HG03521 (cell line): ENCODE measurements around the gene MAGI2.

Source experiments
- ATAC-seq: cut with Tn5 transposase; IDR thresholded peaks from one replicate; pipeline ENCODE4 v1.9.1; 2021; ENCODE audit warnings: mild to moderate bottlenecking, moderate library complexity; ENCODE audit not compliant: unreplicated experiment

Gene MAGI2

DNA sequence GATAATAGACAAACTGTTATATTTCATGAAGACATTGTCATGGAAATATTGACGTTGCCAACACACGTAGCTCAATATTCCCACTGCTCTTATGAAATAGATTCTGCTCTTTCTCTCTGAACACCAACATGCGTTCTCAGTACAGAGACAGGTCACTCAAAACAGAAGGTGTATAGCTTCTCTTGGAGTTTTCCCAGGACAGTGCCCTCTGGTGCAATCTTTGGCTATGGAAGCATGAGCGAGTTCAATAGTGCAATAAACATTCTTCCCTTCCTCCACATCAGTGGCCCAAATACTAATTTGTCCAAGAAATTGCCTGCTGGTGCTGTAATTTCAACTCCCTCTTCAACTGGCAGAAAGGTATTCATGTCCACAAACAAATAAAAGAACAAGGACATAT is 145.3 kb downstream of the MAGI2 start:
- ATAC-seq: no peak

DNA sequence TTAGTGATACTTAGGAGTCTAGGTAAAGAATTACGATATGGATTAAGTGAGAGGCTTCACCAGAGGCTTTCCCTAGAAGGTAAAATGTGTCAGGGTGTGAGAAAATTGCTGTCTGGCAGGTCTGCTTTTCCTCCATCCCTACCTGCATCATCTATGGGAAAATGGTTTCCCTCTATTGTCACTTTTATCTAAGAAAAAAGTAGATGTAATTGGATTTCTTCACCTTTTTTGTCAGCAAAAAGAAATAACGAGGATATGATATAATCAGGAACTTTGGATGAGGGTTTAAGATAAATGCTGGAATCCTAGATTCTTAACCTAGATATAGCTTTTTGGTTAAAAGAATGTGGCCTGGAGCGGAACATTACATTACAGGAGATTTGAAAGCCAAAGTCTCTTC is 146.1 kb downstream of the MAGI2 start:
- no peak for ATAC-seq

- ATAC-seq: no peak
These were observed 148.8 kb downstream of the MAGI2 start for GRCh38 chr7:79304711-79305110.

DNA sequence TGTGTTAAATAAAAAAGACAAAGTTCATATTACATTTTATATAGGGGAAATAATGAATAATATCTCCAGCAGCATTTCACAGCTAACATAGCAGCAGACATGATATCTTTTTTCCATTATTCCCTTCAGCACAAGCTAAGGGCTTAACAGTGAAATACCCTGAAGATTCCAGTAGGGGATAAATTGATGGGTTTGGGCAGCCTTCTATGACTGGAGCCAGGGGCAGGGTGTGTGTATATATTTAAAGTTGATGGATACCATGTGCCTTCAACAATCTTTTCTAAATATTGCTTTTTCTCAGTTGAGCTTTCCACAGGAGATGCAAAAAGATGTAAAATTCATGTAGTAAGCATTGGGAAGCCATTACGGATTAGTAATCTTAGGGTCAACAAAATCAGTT is 151.2 kb downstream of the MAGI2 start:
- ATAC-seq: no peak

GRCh38 chr7:79301419-79301818 is 152.0 kb downstream of the MAGI2 start:
- no peak for ATAC-seq

- no peak for ATAC-seq
These were observed 152.9 kb downstream of the MAGI2 start for GRCh38 chr7:79300573-79300972.

GRCh38 chr7:79298145-79298760 is 155.2 kb downstream of the MAGI2 start:
- no peak for ATAC-seq

DNA sequence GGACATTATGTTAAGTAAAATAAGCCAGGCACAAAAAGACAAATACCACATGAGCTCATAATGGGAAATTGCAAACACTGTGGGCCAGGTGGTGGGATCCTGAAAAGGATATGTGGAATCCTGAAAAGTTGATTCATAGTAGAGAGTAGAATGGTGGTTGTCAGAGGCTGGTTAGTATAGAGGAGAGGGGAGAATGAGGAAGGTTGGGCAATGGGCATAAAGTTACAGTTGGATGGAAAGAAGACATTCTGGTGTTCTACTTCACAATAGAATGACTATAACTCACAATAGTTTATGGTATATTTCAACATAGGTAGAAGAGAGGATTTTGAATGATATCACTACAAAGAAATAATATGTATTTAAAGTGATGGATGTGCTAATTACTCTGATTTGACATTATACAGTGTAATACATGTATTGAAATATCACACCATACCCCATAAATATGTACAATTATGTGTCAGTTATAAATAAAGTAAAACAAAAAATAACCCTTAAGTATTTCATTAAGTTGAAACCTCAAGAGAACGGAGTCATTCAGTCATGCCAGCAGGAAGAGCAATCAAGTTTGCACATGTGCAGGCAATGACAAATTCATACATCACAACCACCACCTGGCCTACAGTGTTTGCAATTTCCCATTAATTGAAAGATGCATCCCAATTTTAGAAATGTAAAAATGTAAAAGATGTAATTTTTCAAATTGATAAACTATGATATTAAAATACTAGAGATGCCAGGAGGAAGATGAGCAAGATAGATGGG is 156.7 kb downstream of the MAGI2 start:
- ATAC-seq: no peak

DNA sequence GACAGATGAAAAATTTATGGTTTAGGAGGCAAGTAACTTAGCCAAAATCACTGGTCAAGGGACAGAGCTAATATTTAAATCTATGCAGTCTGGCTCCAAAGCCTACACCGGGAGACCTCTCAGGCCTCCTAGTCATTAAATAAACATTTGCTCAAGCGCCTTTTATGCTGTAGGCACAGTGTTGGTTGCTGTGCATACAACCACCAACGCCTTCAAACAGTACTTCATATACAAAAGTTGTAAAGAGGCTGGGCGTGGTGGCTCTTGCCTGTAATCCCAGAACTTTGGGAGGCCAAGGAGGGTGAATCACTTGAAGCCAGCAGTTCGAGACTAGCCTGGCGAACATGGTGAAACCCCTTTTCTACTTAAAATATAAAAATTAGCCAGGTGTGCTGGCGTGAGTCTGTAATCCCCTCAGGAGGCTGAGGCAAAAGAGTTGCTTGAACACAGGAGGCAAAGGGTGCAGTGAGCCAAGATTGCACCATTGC is 159.8 kb downstream of the MAGI2 start:
- ATAC-seq: no peak

DNA sequence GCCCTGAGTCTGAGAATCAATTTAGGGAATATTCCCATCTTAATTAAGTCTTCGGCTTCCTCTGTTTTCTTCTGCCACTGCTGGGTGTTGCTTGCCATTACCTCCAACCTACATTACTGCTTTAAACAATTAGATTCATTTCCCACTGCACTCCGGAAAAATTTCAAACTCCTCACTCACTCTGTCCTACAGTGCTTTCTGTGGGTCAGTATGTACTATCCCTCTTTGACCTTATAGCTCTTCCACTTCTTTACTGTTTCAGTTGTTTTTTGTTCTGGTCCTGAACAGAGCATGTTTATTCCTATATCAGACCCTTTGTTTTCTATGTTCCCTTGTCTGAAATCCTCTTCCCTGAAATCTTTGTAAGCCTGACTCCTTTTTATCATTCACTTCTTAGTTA is 160.6 kb downstream of the MAGI2 start:
- no peak for ATAC-seq

DNA sequence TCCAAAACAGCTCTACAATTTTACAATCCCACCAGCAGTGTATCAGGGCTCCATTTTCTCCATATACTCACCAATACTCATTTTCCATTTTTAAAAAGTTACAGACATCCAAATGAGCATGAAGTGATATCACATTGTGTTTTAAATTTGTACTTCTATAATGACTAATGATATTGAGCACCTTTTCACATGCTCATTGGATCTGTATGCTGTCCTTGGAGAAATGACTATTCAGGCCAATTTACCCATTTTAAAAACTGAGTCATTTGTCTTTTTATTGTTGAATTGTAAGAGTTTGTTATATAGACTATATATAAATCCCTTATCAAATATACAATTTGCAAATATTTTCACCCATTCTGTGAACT is 162.0 kb downstream of the MAGI2 start:
- ATAC-seq: no peak

- ATAC-seq: no peak
These were observed 162.5 kb downstream of the MAGI2 start for GRCh38 chr7:79290841-79291497.

GRCh38 chr7:79290398-79290797 is 163.1 kb downstream of the MAGI2 start:
- ATAC-seq: no peak

DNA sequence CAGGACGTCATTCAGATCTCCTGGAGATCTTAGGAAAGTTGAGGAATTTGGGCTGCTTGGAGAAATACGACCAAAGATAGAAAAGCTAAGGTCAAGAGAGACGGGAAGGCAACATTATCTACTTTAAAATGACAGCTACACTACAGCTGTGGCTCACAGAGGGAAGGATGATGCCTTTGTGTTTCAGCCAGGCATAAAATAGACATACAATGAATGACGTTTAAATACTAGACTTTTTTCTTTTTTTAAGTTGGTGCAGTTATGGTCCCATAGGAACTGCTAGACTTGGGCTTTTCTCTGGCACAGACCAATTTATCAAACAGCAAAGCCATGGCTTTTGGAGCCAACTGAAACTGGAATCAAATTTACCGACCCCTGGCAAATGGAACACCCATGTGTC is 164.8 kb downstream of the MAGI2 start:
- ATAC-seq: no peak

- ATAC-seq: no peak
These were observed 165.5 kb downstream of the MAGI2 start for GRCh38 chr7:79287981-79288380.

DNA sequence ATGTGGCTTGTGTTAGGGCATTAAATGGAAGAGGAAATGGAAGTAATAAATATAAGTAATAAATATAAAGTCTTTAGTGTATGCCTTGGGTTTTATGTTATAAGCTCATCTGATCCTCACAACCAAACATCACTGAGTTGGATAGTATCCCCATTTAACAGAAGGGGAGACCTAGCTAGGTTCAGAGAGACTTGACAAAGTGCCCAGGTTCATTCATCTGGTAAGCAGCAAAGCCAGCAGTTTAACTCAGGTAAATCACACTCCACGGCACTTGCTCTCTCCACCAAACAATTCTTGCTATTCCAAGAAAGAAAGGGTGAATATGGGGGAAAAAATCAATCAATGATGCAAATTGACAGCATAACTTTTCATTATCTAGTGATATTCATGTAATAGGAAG is 167.3 kb downstream of the MAGI2 start:
- ATAC-seq: no peak

DNA sequence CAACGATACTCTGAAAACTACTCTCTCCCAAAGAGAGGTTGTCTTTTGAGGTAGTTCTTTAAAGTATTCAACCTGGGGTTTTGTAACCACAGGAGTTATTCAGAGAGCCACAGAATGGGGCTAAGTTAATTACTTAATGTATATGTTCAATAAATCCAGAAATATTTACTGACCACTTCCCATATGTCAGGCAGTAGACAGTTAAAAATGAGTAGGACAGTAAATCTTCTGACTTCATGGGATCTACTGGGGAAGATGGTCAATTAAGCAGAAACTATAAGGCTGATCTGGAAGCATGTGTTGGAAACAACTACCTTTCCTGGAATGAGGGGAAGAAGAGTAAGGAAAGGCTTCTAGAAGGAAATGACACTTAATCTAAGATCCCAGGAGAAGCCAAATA is 167.7 kb downstream of the MAGI2 start:
- no peak for ATAC-seq

- ATAC-seq: no peak
These were observed 169.3 kb downstream of the MAGI2 start for GRCh38 chr7:79284211-79284610.

DNA sequence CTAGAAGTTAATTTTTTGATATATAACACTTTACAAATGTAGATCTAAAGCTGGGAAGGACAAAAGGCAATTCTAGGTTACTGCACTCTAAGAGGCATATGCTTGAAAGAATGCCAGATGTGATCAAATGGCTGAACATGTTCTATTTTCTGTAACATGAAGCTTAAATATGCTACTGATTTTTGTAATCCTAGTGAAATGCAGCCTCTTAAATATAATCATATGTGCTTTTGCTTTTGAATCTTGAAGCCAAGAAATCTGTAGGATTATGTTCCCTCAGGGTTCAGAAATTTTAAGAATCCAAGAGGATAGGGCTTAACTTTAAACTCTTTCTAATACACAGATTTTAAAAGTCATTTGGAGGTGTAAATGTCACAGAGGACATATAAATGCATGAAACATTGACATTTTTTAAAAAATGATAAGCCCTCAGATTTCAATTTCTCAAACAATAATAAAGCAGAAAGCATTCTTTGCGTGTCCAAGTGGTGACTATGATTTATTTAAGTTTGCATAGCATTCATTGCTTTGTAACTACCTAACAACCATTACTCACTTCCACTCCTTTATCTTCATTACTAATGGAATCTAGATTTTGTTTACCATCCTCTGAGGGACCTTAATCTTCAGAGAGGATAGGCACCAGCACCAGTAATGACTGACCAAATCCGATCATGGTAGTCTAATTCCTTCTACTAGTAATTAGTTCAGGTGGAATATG is 170.4 kb downstream of the MAGI2 start:
- no peak for ATAC-seq

DNA sequence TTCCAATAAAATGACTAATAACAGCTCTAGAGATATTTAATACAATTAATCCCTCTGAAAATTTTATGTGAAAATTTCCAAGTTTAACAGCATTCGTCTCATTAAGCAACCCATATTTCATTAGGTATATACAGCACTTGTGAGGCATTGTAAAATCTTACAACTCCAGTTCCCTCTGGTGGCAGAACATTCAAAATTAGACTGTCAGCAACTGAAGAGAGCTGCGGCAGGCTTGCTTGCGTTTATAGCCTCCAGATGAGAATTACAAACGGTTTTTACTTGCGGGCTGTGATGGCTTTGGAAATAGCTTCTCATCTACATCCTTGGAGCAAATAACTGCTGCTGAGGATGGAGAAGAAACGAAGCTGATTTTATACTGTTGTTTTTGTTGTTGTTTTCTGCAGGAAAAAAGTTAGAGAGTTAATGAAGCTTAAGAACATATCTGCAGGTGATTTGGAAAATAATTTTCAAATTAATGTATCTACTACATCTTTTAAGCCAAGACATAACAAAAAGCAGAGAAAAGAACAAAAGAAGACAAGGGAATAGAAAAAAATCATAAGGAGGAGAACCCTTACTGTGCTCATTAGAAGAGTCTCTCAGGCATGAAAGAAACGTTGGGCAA is 171.3 kb downstream of the MAGI2 start:
- ATAC-seq: no peak

DNA sequence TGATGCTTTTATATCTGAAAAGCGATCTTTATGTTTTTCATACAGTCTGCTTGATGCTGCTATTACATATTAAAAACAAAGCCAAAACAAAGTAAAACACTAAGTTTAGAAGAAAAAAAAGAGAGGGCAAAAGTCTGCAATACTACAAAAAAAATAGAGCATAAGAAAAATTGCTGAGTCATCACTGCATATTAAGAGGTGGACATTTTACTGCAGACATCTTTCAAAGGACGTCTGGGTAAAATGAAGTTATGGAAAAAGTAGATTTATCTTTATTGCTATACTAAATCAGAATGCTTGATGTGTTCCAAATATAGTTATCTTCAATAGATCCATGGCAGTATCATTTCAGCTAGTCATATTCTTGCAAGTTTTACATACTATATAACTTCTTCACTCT is 172.0 kb downstream of the MAGI2 start:
- ATAC-seq: no peak
